ENCODE results near the gene NEMP1.

The NEMP1 gene

DNA sequence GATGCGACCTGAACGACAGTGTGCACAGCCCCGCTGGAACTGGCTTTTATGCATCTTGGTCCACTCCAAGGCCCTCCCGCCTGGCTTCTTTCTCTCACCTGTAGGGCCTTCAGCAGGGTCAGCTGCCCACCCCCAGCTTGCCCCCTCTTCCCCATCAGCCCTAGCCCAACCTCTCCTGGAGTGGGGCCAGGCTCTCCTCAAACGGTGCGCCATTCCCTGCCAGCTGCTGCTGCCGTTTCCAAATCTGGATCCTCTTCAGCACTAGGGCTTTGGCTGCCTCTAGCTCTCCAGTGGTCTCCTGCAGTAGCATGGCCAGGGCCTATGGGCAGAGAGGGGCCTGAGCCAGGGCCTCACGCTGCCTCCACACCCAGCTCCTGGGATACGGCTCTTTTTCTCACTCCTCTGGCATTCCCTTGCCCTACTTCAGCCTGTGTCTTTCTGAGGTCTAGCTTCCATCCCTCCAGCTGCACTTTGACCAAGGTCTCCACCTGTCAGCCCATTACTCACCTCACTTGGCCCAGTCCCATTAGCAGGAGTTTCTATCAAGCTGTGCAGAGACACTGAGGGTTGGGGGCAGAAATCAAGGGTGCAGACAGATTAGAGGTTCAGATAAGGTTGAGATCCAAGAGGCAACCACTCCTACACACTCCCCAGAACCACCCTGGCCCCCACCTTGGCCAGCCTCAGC is 27.6 kb upstream of the NEMP1 start:
- TF ChIP-seq, protein P1, sequence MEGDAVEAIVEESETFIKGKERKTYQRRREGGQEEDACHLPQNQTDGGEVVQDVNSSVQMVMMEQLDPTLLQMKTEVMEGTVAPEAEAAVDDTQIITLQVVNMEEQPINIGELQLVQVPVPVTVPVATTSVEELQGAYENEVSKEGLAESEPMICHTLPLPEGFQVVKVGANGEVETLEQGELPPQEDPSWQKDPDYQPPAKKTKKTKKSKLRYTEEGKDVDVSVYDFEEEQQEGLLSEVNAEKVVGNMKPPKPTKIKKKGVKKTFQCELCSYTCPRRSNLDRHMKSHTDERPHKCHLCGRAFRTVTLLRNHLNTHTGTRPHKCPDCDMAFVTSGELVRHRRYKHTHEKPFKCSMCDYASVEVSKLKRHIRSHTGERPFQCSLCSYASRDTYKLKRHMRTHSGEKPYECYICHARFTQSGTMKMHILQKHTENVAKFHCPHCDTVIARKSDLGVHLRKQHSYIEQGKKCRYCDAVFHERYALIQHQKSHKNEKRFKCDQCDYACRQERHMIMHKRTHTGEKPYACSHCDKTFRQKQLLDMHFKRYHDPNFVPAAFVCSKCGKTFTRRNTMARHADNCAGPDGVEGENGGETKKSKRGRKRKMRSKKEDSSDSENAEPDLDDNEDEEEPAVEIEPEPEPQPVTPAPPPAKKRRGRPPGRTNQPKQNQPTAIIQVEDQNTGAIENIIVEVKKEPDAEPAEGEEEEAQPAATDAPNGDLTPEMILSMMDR (IDR thresholded peaks at IDR 0.05; ENCODE audit: control insufficient read depth, insufficient read depth, low read depth, low read length, missing control alignments) = no peak
- DNase-seq (ENCODE audit: low read depth) = no peak
- no peak overlapping the region for H3K4me3 ChIP-seq (ENCODE audit: control insufficient read depth, low read depth, low read length)

- no peak overlapping the region for H3K4me3 ChIP-seq (ENCODE audit: control insufficient read depth, low read depth, low read length)
- TF ChIP-seq, protein P1 (IDR thresholded peaks at IDR 0.05; ENCODE audit: control insufficient read depth, insufficient read depth, low read depth, low read length, missing control alignments) = no peak
- no peak for DNase-seq (ENCODE audit: low read depth)
Observed at GRCh38 chr12:57105011-57105753, 26.6 kb upstream of the NEMP1 start.

GRCh38 chr12:57104292-57104910 is 25.8 kb upstream of the NEMP1 start:
- DNase-seq (ENCODE audit: low read depth) = no peak
- no peak overlapping the region for H3K4me3 ChIP-seq (ENCODE audit: control insufficient read depth, low read depth, low read length)
- TF ChIP-seq, protein P1 (IDR thresholded peaks at IDR 0.05; ENCODE audit: control insufficient read depth, insufficient read depth, low read depth, low read length, missing control alignments) = no peak

DNA sequence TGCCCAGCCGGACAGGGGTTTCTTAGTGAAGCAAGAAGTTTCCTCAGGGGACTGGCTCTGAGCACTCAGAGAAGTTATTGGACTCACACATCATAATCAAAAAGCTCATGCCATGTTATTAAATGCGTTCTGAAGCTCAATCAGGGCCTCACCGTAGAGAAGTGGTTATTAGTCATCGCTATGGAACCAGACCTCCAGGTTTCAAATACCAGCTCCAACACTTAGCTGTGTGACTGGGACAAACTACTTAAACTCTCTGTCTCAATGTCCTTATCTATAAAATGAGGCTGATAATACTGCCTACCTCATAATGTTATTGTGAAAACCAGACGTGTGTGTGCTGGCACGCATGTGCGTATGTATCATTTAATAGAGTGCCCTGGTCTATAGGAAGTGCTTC is 25.3 kb upstream of the NEMP1 start:
- TF ChIP-seq, protein P1 (IDR thresholded peaks at IDR 0.05; ENCODE audit: control insufficient read depth, insufficient read depth, low read depth, low read length, missing control alignments) = no peak
- no peak for DNase-seq (ENCODE audit: low read depth)
- H3K4me3 ChIP-seq (ENCODE audit: control insufficient read depth, low read depth, low read length) = no peak overlapping the region

GRCh38 chr12:57101892-57102695 is 23.5 kb upstream of the NEMP1 start:
- TF ChIP-seq, protein P1 (IDR thresholded peaks at IDR 0.05; ENCODE audit: control insufficient read depth, insufficient read depth, low read depth, low read length, missing control alignments) = no peak
- H3K4me3 ChIP-seq (ENCODE audit: control insufficient read depth, low read depth, low read length) = no peak overlapping the region
- no peak for DNase-seq (ENCODE audit: low read depth)

DNA sequence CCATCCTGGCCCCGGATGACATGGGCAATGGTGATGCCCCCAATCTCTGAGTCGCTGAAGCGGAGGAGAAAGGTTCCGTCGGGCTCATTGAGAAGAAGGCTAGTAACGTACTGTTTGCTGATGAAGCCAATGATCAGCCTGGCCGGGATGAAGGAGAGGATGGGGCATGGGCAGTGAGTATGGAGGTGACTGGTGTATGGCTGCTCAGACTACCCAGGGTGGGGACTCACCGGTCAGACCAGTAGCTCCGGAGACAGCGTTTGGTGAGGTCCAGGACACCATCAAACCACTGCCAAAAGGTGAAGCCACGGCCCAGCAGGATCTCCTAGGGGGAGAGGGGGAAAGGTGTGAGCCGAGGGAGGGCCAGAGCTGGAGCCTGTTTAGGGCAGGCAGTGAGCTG is 21.2 kb upstream of the NEMP1 start:
- H3K4me3 ChIP-seq (ENCODE audit: control insufficient read depth, low read depth, low read length) = no peak overlapping the region
- TF ChIP-seq, protein P1 (IDR thresholded peaks at IDR 0.05; ENCODE audit: control insufficient read depth, insufficient read depth, low read depth, low read length, missing control alignments) = no peak
- no peak for DNase-seq (ENCODE audit: low read depth)
